Measurements from ENCODE around the gene LIN7C.
"Not testable (repeated sequence)": the region's sequence is repeated elsewhere in the genome, so short reads cannot be mapped to it uniquely, and the experiment has no call there.

Gene LIN7C, protein sequence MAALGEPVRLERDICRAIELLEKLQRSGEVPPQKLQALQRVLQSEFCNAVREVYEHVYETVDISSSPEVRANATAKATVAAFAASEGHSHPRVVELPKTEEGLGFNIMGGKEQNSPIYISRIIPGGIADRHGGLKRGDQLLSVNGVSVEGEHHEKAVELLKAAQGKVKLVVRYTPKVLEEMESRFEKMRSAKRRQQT

DNA sequence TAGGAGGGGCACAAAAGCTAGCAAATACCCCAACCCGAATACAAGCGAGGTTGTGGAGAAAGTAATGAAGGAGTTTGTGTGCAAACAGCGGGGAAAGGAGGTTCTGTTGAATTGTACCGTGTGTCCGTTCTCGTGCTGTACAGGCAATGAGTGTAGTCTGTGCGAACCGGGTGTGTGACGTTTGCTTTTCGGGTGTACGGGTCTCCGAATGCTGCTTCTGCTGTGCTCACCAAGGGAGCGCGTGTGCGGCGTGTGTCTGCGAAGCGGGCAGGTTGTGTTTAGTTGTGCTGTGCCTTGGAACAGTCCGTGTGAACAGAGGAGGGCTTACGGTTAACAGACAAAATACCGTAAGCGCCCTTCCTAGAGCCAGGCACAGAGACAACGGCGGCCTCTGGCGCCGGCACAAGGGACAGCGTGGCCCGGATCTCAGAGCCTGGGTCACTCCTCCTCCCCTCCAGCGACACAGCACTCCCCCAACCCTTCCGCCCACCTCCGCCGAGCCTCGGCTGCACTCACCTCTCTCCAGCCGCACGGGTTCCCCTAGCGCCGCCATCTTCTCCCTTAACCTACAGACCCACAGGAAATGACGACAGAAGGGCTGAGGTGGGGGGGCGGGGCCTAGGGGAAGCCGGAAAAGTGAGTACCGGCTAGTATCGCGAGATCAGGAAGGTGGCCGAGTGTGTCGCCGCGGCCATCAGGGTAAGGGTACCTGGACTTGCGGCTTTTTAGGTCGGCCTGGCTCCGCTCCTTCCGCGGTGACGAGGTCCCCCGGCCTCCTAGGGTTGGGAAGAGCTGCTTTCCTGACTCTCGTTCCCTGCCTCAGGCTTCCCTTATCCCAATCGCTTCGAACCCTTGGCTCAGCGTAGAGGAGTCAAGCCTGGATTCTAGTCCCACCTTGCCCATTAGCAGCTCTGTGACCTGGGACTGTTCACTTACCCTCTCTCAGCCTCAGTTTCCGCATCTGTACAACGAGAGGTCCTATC, at the start of gene LIN7C:
Gene LIN7C, minus strand, starts transcription at position 570 of the 983 bp plus-strand sequence. Its CDS starts 17 bp downstream, at position 553.
- H3K4me3 ChIP-seq = peak within 1 kb of the TSS; percentile 69 to 92 (median 79)
- peak within 1 kb of the TSS; percentile 66 to 98 (median 91) for H3K27ac ChIP-seq

DNA sequence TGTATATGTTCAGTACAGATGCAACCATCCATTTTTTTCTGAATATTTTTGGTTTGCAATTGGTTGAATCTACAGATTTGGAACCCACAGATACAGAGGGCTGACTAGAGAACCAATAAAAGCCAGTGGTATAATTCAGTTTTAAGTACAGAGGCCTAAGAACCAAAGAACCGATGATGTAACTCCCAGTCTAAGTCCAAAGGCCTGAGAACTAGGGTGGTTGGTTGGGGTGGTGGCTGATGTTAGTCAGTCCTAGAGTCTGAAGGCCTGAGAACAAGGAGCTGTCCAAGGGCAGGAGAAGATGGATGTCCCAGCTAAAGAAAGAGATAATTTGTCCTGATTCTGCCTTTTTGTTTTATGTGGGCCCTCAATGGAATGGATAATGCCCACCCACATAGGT, 48.7 kb upstream of the LIN7C start:
- Histone ChIP-seq H3K27ac (no peak overlapping the region), H3K4me3 (no peak overlapping the region)

DNA sequence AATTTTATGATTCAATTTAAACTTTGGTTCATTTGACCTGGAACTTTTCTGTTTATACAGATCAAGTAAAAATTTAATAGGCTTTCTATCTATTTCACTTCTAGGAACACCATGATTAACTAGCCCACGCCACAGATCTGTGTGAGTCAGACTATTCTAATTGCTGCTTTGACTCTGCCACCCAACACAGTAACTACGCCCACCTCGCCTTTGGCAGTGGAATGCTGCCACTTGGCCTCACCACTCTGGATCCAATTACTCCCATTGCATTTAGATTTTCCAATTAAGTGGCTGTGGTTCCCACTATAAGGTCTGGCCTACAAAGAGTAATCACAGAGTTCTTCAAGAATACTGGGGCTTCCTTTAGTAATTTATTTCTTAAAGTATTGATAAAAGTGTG, 46.6 kb upstream of the LIN7C start:
- Histone ChIP-seq H3K4me3 (no peak overlapping the region), H3K27ac (no peak overlapping the region)

DNA sequence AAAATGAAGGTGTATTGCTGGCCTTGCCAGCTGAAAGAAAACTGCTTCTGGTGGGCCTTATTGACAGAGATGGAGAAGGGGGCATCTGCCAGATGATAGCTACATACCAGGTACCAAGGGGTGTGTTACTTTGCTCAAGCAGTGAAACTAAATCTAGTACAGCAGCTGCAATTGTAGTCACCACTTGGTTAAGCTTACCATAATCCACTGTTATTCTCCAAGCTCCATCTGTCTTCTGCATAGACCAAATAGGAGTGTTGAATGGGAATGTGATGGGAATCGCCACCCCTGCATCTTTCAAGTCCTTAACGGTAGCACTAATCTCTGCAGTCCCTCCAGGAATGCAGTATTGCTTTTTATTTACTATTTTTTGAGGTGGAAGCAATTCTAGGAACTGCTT, 45.8 kb upstream of the LIN7C start:
- no peak overlapping the region for H3K4me3 ChIP-seq

DNA sequence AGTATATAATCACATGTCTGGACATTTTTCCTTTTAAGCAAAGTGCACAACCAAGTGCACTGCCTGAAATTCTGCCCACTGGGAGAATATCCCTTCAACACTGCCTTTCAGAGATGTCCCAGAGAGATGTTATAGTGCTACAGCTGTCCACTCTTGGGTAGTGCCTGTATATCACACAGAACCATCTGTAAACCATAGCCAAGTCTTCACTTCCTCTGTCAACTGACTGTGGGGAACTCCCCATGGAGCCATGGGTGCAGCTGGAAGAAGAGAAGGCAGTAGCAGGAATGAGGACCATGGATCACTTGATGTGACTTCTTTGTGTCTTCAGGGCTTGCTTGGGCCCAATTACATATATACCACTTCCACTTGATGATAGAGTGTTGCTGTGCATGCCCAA, 44.6 kb upstream of the LIN7C start:
- no peak overlapping the region for H3K4me3 ChIP-seq

More for the DNA sequence above, 45.8 kb upstream of the LIN7C start:
- no peak overlapping the region for H3K27ac ChIP-seq

DNA sequence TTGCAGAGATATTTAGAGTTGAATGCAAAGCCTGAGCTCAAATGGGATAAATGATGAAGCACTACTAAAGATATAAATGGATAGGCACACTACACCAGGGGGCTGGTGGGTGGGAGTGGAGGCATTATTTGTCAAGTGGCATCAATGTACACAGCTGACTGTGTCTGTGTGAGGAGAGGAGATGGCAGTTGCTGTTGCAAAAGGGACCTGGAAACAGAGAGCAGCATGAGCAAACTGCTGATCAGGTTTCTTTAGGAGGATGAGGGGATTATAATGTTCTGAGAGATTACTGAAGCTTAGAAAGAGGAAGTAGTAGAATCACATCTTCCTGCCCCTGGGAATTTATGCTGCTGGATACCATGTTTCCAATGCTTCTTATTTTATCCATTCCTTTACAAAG, 39.4 kb upstream of the LIN7C start:
- Histone ChIP-seq H3K4me3 (no peak overlapping the region), H3K27ac (no peak overlapping the region)

More for the DNA sequence above, 44.6 kb upstream of the LIN7C start:
- no peak overlapping the region for H3K27ac ChIP-seq

DNA sequence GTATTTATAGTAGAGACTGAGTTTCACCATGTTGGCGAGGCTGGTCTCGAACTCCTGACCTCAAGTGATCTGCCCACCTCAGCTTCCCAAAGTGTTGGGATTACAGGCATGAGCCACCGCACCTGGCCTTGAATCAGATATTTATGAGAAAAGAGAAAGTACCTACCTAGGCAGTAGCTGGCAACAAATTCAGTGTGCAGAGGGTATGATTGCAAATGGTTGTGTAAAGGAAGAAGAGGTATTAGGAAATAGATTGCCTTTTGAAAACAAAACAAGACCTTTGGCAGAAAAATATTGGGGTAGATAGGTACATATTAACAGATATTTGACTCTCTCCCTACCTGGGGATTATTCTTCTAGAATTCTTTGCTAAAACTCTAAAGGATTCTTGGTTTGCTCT, 38.5 kb upstream of the LIN7C start:
- no peak overlapping the region for H3K27ac ChIP-seq
- H3K4me3 ChIP-seq = no peak overlapping the region

DNA sequence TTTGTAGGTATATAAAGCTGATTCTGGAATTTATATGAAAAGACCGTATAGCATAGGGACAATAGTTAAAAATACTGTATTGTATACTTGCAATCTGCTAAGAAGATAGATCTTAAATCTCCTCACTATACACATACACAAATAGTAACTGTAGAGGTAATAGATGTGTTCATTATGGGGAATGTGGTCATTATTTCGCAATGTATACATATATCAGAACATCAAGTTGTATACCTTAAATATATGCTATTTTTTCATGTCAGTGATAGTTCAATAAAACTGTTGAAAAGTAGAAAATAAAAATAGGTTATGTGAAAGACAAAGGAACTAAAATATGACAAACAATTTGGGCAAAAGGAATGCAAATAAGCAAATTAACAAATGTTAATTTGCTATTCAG, 35.2 kb upstream of the LIN7C start:
- no peak overlapping the region for H3K27ac ChIP-seq
- H3K4me3 ChIP-seq = no peak overlapping the region

DNA sequence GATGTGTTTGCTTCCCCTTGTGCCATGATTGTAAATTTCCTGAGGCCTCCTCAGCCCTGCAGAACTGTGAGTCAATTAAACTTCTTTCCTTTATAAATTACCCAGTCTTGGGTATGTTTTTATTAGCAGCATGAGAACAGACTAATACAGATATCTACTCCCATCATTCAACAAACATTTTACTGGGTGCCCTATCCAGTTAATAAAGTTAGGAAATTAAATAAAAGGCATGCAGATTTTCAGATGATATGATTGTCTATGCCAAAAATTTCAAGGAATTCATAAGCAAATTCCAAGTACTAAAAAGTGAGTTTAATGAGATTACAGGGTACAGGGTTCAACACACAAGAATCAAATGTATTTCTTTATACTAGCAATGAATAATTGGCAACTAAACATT, 33.5 kb upstream of the LIN7C start:
- Histone ChIP-seq H3K4me3 (no peak overlapping the region), H3K27ac (no peak overlapping the region)

DNA sequence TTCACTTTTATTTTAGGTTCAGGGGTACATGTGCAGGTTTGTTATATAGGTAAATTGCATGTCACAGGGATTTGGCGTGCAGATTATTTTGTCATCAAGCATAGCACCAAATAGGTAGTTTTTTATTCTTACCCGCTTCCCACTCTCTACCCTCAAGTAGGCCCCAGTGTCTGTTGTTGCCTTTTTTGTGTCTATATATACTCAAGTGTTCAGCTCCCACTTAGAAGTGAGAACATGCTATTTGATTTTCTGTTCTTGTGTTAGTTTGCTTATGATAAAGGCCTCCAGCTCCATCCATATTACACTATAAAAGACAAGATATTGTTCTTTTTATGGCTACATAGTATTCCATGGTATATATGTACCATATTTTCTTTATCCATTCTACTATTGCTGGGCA, 28.5 kb upstream of the LIN7C start:
- Histone ChIP-seq H3K27ac (no peak overlapping the region), H3K4me3 (no peak overlapping the region)

DNA sequence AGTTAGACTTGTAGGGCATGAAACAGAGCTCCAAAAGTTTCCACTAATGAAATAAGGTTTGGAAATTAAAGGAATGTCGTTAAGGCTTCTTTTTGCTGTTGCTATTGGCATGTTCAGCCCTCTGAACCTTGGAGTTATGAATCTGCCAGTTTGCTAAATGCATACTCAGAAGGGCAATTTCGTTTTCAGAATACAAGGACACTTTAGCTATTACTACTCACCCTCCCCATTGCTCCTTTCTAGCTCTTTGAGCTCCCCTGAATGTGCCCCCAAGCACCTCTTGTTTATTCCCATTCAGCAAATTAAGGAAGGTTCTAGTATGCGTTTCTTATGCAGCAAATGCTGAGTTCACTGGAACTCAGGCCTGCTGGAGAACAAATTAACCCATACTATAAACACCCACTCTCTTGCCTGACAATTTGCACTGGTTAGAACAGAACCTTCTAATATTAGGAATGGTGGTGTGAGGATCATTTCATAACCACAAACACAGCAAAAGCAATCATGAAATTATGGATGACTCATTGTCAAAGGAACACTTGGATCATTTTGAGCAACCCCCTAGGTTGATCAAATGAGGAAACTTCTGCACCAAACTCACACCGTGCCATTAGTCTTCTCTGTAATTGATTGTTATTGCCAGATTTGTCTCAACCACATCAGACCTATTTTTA, 26.2 kb upstream of the LIN7C start:
- Histone ChIP-seq H3K4me3 (no peak overlapping the region), H3K27ac (peak overlapping the region in 1 of 21 experiments; percentile 9)

DNA sequence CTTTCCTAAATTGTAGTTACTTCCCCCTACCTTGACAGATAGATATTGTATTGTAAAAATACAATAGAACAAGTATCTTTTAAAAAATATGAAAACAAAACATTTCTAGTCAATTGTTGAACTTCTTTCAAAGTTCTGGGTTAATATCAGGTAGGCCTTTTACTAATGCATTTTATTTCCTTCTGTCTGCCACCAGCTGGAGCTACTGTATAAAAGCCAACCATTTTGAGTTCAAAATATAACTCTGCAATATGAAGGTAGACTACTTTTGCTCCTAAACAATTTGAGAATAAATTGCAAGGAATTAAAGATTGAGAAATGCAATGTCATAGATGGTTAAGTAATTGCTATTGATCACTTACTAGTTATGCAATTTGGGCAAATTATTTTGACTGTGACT, 22.1 kb upstream of the LIN7C start:
- no peak overlapping the region for H3K4me3 ChIP-seq
- no peak overlapping the region for H3K27ac ChIP-seq

DNA sequence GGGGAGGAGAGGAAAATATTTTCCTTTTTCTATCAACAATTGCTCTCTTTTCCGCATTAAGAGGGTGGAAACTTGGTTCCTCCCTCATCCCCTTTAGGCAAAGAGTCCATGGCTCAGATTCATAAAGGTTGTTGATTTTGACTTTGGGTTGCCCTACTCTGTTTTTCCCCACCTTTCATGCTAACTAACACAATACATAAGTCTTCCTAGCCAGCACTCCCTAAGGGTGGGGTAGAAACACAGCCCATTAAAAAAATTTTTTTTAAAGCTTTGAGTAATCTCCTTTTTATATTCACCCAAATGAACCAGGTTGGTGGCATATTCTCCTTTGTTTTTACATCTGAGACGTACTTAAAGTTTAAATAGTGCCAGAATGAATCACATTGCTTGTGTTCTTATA, 20.0 kb upstream of the LIN7C start:
- Histone ChIP-seq H3K27ac (no peak overlapping the region), H3K4me3 (no peak overlapping the region)

DNA sequence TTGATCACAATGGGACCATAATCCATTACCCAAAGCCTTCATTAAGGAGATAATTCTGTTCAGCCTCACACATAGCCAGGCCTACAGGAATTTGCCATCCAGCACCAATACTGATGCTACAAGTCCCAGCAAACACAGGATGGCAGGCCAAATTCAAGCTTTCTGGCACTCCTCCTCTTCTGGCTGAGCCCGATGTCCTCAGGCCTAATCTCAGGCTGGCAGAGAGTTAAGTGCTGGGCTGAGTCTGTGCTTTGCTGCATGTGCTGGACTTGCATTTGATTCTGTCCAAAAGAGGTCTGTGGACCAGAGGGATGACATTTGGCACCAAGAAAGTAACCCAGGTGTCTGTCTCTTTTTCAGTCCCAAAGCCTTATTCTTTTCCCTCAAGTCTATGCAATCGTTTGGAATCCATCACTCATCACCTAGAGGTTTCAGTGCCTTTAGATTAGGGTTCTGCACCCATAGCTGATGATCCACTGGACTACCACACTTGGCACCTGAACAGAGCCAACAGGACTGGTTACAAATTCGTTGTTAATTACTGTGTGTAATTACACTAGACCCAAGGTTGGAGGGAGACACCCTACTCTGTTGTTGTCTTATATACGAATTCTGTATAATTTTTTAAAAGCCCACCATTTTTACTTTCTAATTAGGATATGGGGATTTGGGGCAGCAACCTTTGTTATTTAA, 19.4 kb upstream of the LIN7C start:
- H3K4me3 ChIP-seq = no peak overlapping the region
- H3K27ac ChIP-seq = peak overlapping the region in 1 of 21 experiments; percentile 42

DNA sequence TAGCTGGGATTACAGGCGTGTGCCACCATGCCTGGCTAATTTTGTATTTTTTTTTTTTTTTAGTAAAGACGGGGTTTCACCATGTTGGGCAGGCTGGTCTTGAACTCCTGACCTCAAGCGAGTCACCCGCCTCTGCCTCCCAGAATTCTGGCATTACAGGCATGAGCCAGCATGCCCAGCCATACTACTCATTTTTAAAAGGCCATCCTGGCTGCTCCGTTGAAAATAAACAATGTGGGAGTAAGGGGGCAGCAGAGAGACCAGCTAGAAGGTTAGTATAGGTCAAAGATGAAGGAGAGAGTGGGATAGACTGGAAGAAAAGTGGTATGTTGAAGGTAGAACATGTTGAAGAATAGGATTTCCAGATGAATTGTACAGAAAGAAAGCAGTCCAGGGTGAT, 17.6 kb upstream of the LIN7C start:
- Histone ChIP-seq H3K4me3 (no peak overlapping the region), H3K27ac (no peak overlapping the region)

DNA sequence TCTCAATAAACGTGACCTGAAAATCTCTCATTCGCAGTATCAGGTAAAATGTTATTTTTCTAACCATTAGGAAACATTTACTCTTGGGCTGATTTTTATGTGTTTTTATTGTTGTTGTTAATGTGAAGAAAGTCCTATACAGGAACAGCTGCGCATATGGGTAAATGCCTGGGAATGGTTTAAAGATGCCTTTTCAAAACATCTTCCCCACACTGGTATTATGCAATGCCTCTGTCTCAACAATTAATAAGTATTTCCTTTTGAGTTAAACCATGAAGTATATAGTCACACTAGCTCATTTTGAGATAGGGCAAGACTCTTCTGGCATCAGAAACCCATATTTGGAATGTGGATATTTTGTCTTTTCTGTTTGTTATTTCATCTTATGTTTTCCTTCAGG, 13.7 kb upstream of the LIN7C start:
- H3K27ac ChIP-seq = no peak overlapping the region
- H3K4me3 ChIP-seq = no peak overlapping the region

DNA sequence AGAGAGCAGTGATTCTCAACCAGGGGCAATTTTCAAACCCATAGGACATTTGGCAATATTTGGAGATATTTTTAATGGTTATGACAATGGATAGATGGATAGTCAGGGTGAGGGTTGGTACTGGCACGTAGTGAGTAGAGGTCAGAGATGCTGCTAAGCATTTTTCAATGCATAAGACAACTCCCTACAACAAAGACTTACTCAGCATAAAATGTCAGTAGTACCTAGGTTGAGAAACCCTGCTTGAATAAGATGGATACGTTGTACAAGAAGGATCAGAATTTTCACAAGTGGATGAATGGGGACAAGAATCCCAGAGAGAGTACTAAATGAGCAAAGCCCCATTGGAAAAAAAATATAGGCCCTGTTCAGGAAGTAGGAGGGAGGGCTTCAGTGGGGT, 11.9 kb upstream of the LIN7C start:
- Histone ChIP-seq H3K27ac (no peak overlapping the region), H3K4me3 (no peak overlapping the region)

DNA sequence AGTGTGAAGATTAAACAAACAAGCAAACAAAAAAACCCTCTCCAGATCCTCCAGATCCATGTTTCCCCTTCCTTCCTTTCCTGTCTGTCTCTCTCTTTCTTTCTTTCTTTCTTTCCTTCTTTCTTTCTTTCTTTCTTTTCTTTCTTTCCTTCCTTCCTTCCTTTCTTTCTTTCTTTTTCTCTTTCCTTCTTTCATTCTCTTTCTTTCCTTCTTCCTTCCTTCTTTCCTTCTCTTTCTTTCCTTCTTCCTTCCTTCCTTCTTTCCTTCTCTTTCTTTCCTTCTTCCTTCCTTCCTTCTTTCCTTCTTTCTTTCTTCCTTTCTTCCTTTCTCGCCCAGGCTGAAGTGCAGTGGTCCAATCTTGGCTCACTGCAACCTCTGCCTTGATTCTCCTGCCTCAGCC, 10.9 kb upstream of the LIN7C start:
- H3K4me3 ChIP-seq, H3K27ac ChIP-seq: not testable (repeated sequence)

DNA sequence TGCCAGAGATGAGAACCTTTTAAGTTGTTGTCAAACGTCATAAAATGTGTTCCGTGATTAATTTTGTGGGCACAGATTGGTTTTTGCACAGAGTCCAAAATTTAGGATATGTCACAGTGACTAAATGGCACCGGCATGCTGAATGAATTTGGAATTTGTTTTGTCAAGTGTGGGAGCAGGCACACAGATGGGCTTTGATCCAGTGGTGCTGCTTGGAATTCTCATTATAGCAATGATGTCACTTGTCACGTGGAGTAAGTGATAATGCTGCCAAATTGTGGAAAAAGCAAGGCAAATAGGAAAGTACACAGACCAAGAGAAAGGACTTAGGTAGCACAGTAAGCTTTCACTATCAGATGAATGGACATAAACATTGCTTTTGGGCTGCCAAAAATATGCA, 8.0 kb upstream of the LIN7C start:
- no peak overlapping the region for H3K4me3 ChIP-seq
- H3K27ac ChIP-seq = no peak overlapping the region

DNA sequence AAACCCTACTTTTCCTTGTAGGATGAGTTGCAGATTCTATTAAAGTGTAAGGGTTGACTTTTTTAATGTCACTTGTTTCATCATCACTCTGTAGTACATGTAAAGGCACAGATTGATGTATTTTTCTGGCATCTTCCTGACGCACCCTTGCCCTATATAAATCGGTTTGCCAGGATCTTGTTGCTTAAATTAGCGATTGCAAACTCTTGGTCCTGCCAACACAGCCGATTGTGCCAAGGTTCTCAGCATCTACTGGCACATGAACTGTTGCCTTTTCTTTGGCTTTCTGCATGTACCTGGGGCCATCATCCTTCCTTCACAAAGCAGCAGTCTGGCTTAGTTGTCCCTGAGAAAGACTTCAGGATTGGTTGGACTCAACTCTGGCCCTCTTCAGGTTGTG, 7.5 kb upstream of the LIN7C start:
- Histone ChIP-seq H3K27ac (no peak overlapping the region), H3K4me3 (no peak overlapping the region)
